CD4-positive, CD25-positive, alpha-beta regulatory T cell (primary cell): ENCODE measurements around the gene AIMP2. TPM values are rescaled to one million over a fixed set of nuclear protein-coding genes. Genes with fewer than 3 reads are reported as not detected.

Experiments used
- ATAC-seq, 2 donors: fragments of 150-1000 bp; cut with Tn5 transposase; one replicate each; pipeline ENCODE4 v1.10.0; 2021; ENCODE audit warnings: low read depth in 2 of 2, moderate number of reproducible peaks in 2 of 2, moderate library complexity in 1 of 2
- DNase-seq, 3 donors: peaks; one replicate each; pipeline versions ENCODE4 v3.0.0 to v3.0.0-alpha.2; 2012 to 2022; ENCODE audit warnings: mixed read lengths in 1 of 3
- H3K27ac ChIP-seq: one replicate; pipeline ENCODE4 v1.7.0; 2013; ENCODE audit warnings: mild to moderate bottlenecking, low read length; ENCODE audit not compliant: insufficient read depth, poor library complexity, severe bottlenecking
- H3K27me3 ChIP-seq: one replicate; pipeline ENCODE4 v1.7.0; 2013; ENCODE audit warnings: low read length; ENCODE audit not compliant: control insufficient read depth, insufficient read depth
- H3K36me3 ChIP-seq: one replicate; pipeline ENCODE4 v1.7.0; 2013; ENCODE audit warnings: mild to moderate bottlenecking, low read length, moderate library complexity; ENCODE audit not compliant: control insufficient read depth, insufficient read depth
- H3K4me1 ChIP-seq: 2 replicates; pipeline ENCODE4 v1.7.0; 2013; ENCODE audit warnings: mild to moderate bottlenecking, low read length; ENCODE audit not compliant: insufficient read depth, control insufficient read depth, poor library complexity, severe bottlenecking
- H3K4me3 ChIP-seq: one replicate; pipeline ENCODE4 v1.7.0; 2013; ENCODE audit warnings: low read depth, mild to moderate bottlenecking, low read length, moderate library complexity
- H3K9me3 ChIP-seq, 2 experiments: 1 replicate in 1 of 2; 2 replicates in 1 of 2; pipeline ENCODE4 v1.7.0; 2013; ENCODE audit warnings: low read length in 2 of 2, mild to moderate bottlenecking in 1 of 2, moderate library complexity in 1 of 2; ENCODE audit not compliant: control insufficient read depth in 2 of 2
- H3K27ac Mint-ChIP-seq, 3 donors: one replicate each; pipeline ENCODE4 v1.8.0; 2020 to 2022; ENCODE audit warnings: mild to moderate bottlenecking in 3 of 3, mixed read lengths in 3 of 3, moderate library complexity in 2 of 3
- H3K27me3 Mint-ChIP-seq: one replicate; pipeline ENCODE4 v1.8.0; 2022; ENCODE audit warnings: mild to moderate bottlenecking, mixed read lengths
- H3K36me3 Mint-ChIP-seq: one replicate; pipeline ENCODE4 v1.8.0; 2020; ENCODE audit warnings: mixed read lengths
- H3K4me1 Mint-ChIP-seq, 4 donors: one replicate each; pipeline ENCODE4 v1.8.0; 2020 to 2022; ENCODE audit warnings: mixed read lengths in 4 of 4, mild to moderate bottlenecking in 1 of 4
- H3K4me3 Mint-ChIP-seq, 4 donors: one replicate each; pipeline ENCODE4 v1.8.0; 2020 to 2022; ENCODE audit warnings: mild to moderate bottlenecking in 4 of 4, mixed read lengths in 4 of 4, moderate library complexity in 3 of 4
- H3K9me3 Mint-ChIP-seq, 7 donors: one replicate each; pipeline ENCODE4 v1.8.0; 2020 to 2022; ENCODE audit warnings: mixed read lengths in 7 of 7, mild to moderate bottlenecking in 3 of 7, moderate library complexity in 2 of 7
- polyA plus RNA-seq, 4 donors: library from polyadenylated mRNA; unstranded; fragments of 300-500 nt; fragmentation: Illumina TruSeq; gene quantifications; one replicate each; pipeline ENCODE4 v1.2.3, GENCODE V29; 2021
- total RNA-seq: library from RNA; stranded (reverse); gene quantifications from one replicate; pipeline ENCODE4 v1.2.3, GENCODE V29; 2022

The AIMP2 gene
- total and polyA plus RNA-seq, 5 donors from 2014 or later: 9.6 to 36.1 (median 26.0) TPM

DNA sequence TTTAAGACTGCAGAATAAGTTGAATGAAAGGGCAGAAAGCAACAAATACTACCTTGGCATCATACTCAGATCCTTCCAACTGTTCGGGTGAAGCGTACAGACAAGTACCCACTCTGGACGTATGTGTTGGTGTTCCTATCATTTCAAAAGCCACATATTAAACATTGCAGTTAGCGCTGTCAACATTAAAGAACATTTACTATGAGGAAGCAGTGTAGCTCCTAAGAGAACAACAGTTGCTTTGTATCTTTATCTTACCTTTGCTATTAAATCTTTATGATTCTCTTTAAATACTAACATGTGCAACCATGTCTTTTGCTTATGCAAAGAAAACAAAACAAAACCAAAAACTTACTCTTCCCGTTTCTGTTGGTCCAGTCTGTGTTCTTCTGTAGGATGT, 19.5 kb downstream of the AIMP2 start:
- no peak for DNase-seq
- H3K27me3 ChIP-seq: no peaks in the 10 kb centered on the region
- ATAC-seq: no peak
- Mint-ChIP-seq H3K4me1 (peaks cover 10 to 33% (median 15%) of the 10 kb centered on the region in 4 donors), H3K9me3 (no peaks in the 10 kb centered on the region), H3K4me3 (no peak overlapping the region), H3K27me3 (no peaks in the 10 kb centered on the region), H3K27ac (peak overlapping the region in 2 of 3 donors; percentile 76 to 77), H3K36me3 (peaks cover 30% of the 10 kb centered on the region)
- H3K36me3 ChIP-seq: peaks cover 64% of the 10 kb centered on the region
- H3K27ac ChIP-seq: no peak overlapping the region
- H3K4me3 ChIP-seq: no peak overlapping the region
- H3K9me3 ChIP-seq: no peaks in the 10 kb centered on the region
- H3K4me1 ChIP-seq: peaks cover 15% of the 10 kb centered on the region

DNA sequence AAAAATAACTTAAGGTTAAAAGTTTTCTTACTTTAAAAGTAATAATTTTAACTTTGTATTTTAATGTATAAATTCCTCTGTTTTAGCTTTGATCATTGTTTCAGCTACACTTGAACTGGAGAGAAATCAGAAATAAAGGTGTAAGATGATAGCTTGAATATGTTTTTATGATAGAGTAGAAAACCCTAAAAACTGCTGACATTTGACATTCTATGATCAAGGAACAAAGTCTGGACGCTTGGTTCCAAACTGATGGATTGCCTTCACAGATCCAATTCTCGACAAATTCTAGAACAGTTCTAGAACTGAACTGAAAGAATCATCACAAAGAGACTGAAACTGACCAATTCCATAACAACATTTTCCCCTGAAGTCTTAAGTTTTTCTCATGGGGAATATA, 21.9 kb downstream of the AIMP2 start, which contains the start of gene ANKRD61:
TSS of gene ANKRD61 (plus strand) at position 389 of the 400 bp plus-strand sequence. CDS start at position 389, 0 bp downstream.
- DNase-seq (no peak), ATAC-seq (no peak)
- Mint-ChIP-seq H3K27me3 (no peaks in the 10 kb centered on the region), H3K4me1 (peaks cover 10 to 29% (median 13%) of the 10 kb centered on the region in 4 donors), H3K27ac (peak within 1 kb of the TSS in 2 of 3 donors; percentile 64 to 82), H3K4me3 (no peak within 1 kb of the TSS), H3K9me3 (no peaks in the 10 kb centered on the region), H3K36me3 (peaks cover 35% of the 10 kb centered on the region)
- Histone ChIP-seq H3K9me3 (no peaks in the 10 kb centered on the region), H3K27ac (no peak within 1 kb of the TSS), H3K27me3 (no peaks in the 10 kb centered on the region), H3K4me1 (peaks cover 11% of the 10 kb centered on the region), H3K36me3 (peaks cover 67% of the 10 kb centered on the region), H3K4me3 (no peak within 1 kb of the TSS)

DNA sequence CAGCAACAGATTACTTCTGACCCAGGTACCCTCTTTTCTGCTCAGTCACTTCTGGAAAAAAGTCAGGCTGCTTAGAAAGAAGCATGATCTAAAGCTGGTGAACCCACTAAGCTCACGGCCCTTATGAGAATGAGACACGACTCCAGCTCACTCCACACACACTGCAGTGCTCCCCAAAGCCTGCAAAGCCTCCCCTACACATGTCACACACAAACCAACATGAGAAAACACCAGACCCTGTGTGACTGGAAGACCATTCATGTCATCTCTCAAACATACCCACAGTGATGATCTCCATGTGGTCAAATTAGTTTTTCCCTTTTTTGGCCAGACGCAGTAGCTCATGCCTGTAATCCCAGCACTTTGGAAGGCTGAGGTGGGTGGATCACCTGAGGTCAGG, 22.5 kb downstream of the AIMP2 start:
- Histone ChIP-seq H3K4me1 (peaks cover 6% of the 10 kb centered on the region), H3K27ac (no peak overlapping the region), H3K4me3 (no peak overlapping the region), H3K36me3 (peaks cover 73% of the 10 kb centered on the region), H3K27me3 (no peaks in the 10 kb centered on the region), H3K9me3 (no peaks in the 10 kb centered on the region)
- peaks cover 34% of the 10 kb centered on the region for H3K36me3 Mint-ChIP-seq
- H3K9me3 Mint-ChIP-seq: no peaks in the 10 kb centered on the region
- H3K27me3 Mint-ChIP-seq: no peaks in the 10 kb centered on the region
- DNase-seq (no peak), ATAC-seq (no peak)
- peak overlapping the region in 2 of 3 donors; percentile 64 to 82 for H3K27ac Mint-ChIP-seq
- H3K4me3 Mint-ChIP-seq: no peak overlapping the region
- peaks cover 6 to 23% (median 9%) of the 10 kb centered on the region in 4 donors for H3K4me1 Mint-ChIP-seq

DNA sequence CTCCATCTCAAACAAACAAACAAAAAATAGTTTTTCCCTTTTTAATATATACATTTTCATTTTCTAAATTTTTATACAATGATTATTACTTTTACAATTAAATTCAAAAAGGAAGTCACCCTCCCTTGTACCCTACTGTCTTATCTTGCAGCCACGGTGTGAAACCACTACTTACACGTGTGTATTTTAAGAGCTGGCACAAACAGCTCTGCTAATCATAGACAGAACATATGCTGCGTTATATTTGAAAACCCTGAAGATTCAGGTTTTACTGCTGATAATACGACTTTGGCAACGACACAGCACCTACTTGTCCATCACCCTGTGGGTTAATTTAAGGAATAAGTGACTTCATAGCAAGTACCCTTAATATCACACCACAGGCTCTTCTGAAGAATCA, 23.1 kb downstream of the AIMP2 start:
- Histone ChIP-seq H3K27me3 (no peaks in the 10 kb centered on the region), H3K9me3 (no peaks in the 10 kb centered on the region), H3K4me1 (no peaks in the 10 kb centered on the region), H3K36me3 (peaks cover 74% of the 10 kb centered on the region), H3K27ac (no peak overlapping the region), H3K4me3 (no peak overlapping the region)
- Mint-ChIP-seq H3K36me3 (peaks cover 36% of the 10 kb centered on the region), H3K27ac (no peak overlapping the region), H3K4me1 (peaks cover 4 to 17% (median 5%) of the 10 kb centered on the region in 4 donors), H3K27me3 (no peaks in the 10 kb centered on the region), H3K9me3 (no peaks in the 10 kb centered on the region), H3K4me3 (no peak overlapping the region)
- ATAC-seq: no peak
- no peak for DNase-seq

DNA sequence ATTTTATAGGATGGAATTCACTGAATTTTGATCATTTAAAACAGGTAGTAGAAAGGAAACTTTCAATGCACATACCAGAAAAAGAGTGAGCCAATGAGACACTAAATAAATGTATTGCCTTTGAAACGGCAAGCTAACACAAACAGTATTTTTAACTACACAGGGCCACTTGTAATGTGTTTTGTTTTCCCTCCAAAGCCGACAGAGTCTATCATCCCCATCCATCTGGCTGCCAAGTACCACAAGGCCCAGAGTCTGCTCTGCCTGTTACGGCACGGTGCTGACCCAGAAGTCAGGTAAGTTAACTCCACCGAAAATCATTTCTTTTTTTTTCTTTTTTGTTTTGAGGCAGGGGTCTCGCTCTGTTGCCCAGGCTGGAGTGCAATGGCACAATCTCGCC, 23.6 kb downstream of the AIMP2 start:
- Histone ChIP-seq H3K9me3 (no peaks in the 10 kb centered on the region), H3K27ac (no peak overlapping the region), H3K4me1 (no peaks in the 10 kb centered on the region), H3K36me3 (peaks cover 72% of the 10 kb centered on the region), H3K27me3 (no peaks in the 10 kb centered on the region), H3K4me3 (no peak overlapping the region)
- DNase-seq: no peak
- H3K4me1 Mint-ChIP-seq: peaks cover 4 to 12% (median 5%) of the 10 kb centered on the region in 4 donors
- H3K27ac Mint-ChIP-seq: peak overlapping the region; percentile 23 to 77 (median 39)
- H3K4me3 Mint-ChIP-seq: no peak overlapping the region
- peaks cover 38% of the 10 kb centered on the region for H3K36me3 Mint-ChIP-seq
- no peaks in the 10 kb centered on the region for H3K27me3 Mint-ChIP-seq
- no peaks in the 10 kb centered on the region for H3K9me3 Mint-ChIP-seq
- no peak for ATAC-seq

DNA sequence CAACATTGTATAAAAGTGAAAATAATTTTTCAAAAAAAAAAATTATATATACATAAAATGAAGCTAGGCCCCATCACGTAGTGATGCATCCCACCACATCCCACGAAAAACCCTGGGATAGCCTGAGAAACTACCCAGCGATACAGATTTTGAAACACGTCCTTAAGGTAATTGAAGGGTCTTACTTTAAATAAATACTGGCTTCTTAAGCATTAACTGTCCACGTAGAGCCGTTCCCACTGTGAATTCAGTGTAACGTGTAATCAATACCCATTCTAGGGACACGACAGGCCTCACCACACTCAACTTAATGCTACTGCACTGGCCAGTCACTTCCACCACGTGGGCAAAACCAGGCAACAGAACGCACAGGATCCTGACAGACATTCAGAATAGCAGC, 26.1 kb downstream of the AIMP2 start:
- Histone ChIP-seq H3K27me3 (no peaks in the 10 kb centered on the region), H3K27ac (no peak overlapping the region), H3K36me3 (peaks cover 74% of the 10 kb centered on the region), H3K9me3 (no peaks in the 10 kb centered on the region), H3K4me1 (no peaks in the 10 kb centered on the region), H3K4me3 (no peak overlapping the region)
- peaks cover 0 to 6% (median 2%) of the 10 kb centered on the region in 4 donors for H3K4me1 Mint-ChIP-seq
- ATAC-seq (no peak), DNase-seq (no peak)
- no peaks in the 10 kb centered on the region for H3K9me3 Mint-ChIP-seq
- H3K36me3 Mint-ChIP-seq: peaks cover 35% of the 10 kb centered on the region
- peak overlapping the region in 1 of 3 donors; percentile 76 for H3K27ac Mint-ChIP-seq
- H3K4me3 Mint-ChIP-seq: no peak overlapping the region
- no peaks in the 10 kb centered on the region for H3K27me3 Mint-ChIP-seq

DNA sequence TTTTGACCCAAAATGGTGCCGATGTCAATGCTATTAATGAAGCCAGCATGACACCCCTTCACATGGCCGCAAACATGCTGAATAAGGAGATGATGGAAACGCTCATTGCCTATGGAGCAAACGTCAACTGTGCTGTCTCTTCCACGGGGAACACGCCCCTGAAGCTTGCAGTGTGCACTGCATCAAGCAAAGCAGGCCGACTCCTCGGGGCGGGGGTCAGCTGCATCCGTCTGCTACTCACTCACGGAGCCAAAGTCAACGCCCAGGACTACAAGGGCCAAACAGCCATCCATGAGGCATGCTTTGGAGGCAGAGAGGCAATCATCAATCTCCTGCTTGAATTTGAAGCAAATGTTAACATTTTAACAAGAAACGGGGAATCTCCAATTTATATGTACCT, 26.6 kb downstream of the AIMP2 start:
- H3K36me3 ChIP-seq: peaks cover 79% of the 10 kb centered on the region
- ATAC-seq: no peak
- peaks cover 0 to 6% (median 2%) of the 10 kb centered on the region in 4 donors for H3K4me1 Mint-ChIP-seq

DNA sequence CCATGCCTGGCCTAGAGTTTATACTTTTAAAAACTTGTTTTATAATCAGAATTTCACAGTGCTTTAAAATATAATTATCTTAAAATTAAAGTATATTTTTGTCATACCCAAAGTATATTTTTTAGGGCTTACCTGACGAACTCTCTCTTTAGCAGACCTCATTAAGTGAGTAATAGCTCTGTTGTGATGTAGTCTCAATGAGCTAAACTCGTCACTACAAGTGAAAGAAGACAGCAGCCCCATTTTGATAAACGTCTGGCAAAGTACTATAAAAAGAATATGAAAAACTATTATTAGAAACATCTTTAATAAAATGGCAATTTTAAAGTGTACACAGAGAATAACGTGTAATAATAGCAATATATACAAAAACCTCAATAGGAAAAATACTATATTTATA, 40.7 kb downstream of the AIMP2 start:
- H3K36me3 ChIP-seq: peaks cover 65% of the 10 kb centered on the region
- Mint-ChIP-seq H3K27me3 (no peaks in the 10 kb centered on the region), H3K4me3 (no peak overlapping the region), H3K27ac (no peak overlapping the region), H3K4me1 (peaks cover 0 to 7% (median 2%) of the 10 kb centered on the region in 4 donors), H3K9me3 (no peaks in the 10 kb centered on the region), H3K36me3 (peaks cover 14% of the 10 kb centered on the region)
- DNase-seq: no peak
- H3K27me3 ChIP-seq: no peaks in the 10 kb centered on the region
- no peak for ATAC-seq
- H3K27ac ChIP-seq: no peak overlapping the region
- no peak overlapping the region for H3K4me3 ChIP-seq
- no peaks in the 10 kb centered on the region for H3K9me3 ChIP-seq
- H3K4me1 ChIP-seq: no peaks in the 10 kb centered on the region

More for the DNA sequence above, 26.6 kb downstream of the AIMP2 start:
- Histone ChIP-seq H3K9me3 (no peaks in the 10 kb centered on the region), H3K4me1 (no peaks in the 10 kb centered on the region), H3K27ac (no peak overlapping the region), H3K27me3 (no peaks in the 10 kb centered on the region), H3K4me3 (no peak overlapping the region)
- H3K4me3 Mint-ChIP-seq: no peak overlapping the region
- no peak overlapping the region for H3K27ac Mint-ChIP-seq
- H3K36me3 Mint-ChIP-seq: peaks cover 40% of the 10 kb centered on the region
- H3K9me3 Mint-ChIP-seq: no peaks in the 10 kb centered on the region
- DNase-seq: no peak
- H3K27me3 Mint-ChIP-seq: no peaks in the 10 kb centered on the region
